Measurements from ENCODE around the gene NID2.

The NID2 gene, protein sequence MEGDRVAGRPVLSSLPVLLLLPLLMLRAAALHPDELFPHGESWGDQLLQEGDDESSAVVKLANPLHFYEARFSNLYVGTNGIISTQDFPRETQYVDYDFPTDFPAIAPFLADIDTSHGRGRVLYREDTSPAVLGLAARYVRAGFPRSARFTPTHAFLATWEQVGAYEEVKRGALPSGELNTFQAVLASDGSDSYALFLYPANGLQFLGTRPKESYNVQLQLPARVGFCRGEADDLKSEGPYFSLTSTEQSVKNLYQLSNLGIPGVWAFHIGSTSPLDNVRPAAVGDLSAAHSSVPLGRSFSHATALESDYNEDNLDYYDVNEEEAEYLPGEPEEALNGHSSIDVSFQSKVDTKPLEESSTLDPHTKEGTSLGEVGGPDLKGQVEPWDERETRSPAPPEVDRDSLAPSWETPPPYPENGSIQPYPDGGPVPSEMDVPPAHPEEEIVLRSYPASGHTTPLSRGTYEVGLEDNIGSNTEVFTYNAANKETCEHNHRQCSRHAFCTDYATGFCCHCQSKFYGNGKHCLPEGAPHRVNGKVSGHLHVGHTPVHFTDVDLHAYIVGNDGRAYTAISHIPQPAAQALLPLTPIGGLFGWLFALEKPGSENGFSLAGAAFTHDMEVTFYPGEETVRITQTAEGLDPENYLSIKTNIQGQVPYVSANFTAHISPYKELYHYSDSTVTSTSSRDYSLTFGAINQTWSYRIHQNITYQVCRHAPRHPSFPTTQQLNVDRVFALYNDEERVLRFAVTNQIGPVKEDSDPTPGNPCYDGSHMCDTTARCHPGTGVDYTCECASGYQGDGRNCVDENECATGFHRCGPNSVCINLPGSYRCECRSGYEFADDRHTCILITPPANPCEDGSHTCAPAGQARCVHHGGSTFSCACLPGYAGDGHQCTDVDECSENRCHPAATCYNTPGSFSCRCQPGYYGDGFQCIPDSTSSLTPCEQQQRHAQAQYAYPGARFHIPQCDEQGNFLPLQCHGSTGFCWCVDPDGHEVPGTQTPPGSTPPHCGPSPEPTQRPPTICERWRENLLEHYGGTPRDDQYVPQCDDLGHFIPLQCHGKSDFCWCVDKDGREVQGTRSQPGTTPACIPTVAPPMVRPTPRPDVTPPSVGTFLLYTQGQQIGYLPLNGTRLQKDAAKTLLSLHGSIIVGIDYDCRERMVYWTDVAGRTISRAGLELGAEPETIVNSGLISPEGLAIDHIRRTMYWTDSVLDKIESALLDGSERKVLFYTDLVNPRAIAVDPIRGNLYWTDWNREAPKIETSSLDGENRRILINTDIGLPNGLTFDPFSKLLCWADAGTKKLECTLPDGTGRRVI (N-terminal part only)
- total RNA-seq: 0 to 2.4 (median 0.04) reads per million in 17 experiments

DNA sequence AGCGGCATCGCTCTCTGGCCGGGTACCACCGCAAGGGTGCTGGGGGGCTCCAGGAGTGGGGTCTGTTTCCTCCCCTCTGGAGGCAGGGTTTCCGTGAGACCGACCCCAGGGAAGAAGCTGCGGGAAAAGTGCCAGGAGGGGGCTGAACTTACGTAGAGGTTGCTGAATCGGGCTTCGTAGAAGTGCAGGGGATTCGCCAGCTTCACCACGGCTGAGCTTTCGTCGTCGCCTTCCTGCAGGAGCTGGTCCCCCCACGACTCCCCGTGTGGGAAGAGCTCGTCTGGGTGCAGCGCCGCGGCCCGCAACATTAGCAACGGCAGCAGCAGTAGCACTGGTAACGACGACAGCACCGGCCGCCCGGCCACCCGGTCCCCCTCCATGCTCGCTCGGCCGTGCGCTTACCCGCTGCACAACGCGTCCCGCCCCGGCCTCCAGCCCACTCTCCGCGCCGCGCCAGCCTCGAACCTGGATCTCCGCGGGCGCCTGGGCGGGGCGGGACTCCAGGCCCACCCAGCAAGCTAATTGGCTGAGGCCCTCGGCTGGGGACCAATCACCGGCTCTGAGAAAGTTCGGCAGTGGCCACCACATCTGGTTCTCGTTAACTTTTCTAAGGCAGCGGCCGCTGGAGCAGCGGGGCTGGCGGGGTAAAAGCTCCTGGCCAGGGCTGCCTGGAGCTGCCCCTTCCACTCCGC is at the start of gene NID2:
Gene NID2, minus strand, starts transcription at position 445 of the 692 bp plus-strand sequence. Its CDS starts 65 bp downstream, at position 380.
- peak; percentile 6 to 46 (median 20) for DNase-seq

DNA sequence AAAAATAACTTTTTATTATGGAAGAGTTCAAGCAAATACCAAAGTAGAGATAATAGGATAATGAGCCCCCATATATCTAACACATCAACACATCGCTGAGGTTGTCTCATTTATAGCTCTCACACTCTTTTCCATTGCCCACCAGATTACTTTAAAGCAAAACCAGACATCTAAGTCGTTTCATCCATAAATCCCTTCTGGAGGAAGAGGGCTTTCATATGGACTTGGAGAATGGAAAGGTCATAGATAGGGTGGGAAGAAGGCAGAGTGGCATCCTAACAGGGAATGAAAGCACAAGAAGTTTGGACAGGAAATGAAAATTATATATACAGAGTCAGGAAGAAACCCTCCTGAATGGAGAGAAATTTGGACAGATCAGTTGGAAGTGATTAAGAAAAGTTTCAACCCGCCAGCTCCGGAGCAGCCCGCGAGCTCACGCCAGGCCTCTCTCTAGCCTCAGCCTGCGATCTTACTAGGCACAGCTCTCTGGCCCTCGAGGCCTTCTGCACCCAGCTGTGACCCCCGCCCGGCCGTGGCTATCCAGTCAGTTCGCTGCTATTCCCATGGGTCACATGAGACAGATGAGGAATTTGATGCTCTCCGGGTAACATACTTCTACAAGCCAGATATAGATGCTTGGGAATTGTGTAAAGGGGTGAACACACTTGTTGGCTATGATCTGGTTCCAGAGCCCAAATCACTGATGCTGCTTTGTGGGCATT is 48.4 kb upstream of the NID2 start:
- DNase-seq: no peak

DNA sequence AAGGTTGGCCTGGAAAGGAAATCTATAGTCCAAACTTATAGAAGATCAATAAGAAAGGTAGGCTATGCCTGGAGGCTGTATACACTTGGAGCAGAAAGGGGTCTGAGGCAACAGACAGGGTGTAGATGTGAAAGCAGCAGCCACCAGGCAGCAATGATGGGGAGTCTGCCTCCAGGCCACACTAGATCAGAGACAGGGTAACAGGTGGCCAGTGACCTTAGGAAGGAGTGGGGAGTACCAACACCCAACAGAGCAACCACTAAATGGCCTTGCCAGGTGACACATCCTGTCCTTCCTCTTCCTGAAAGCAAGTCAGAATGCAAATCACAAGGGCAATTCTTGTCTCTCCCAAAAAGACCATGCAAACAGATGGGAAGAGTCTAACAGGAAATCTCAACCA is 46.4 kb upstream of the NID2 start:
- DNase-seq: no peak

DNA sequence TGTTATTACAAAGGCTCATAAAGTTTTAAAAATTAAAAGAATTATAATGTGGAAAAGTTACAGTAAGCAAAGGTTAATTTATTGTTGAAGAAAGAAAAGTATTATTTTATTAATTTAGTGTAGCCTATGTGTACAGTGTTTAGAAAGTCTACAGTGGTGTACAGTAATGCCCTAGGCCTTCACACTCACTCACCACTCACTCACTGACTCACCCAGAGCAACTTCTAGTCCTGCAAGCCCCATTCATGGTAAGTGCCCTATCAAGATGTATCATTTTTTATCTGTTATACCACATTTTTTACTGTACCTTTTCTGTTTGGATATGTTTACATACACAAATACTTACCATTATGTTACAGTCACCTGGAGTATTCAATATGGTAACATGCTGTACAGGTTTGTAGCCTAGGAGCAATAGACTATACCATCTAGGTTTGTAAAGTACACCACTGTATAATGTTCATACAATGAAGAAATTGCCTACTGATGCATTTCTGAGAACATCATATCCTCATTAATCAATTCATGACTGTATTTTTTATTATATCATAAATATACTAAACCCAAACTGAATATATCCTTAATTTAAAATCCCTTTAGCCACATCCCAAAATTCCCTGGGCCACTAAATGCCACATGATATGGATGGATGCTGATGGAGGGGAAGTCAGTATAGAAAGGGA is 43.6 kb upstream of the NID2 start:
- DNase-seq: no peak

DNA sequence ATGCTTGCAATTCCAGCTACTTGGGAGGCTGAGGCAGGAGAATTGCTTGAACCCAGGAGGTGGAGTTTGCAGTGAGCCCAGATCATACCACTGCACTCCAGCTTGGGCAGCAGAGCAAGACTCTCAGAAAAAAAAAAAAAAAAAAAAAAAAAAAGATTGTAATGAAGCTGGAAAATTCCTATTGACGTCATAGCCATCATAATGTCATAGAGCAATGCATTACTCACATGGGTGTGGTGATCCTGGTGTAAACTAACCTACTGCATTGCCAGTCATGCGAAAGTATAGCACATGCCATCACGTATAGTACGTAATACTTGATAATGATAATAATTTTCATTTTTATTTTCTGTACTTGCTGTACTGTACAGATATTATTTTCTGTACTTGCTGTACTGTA is 42.7 kb upstream of the NID2 start:
- DNase-seq: no peak

DNA sequence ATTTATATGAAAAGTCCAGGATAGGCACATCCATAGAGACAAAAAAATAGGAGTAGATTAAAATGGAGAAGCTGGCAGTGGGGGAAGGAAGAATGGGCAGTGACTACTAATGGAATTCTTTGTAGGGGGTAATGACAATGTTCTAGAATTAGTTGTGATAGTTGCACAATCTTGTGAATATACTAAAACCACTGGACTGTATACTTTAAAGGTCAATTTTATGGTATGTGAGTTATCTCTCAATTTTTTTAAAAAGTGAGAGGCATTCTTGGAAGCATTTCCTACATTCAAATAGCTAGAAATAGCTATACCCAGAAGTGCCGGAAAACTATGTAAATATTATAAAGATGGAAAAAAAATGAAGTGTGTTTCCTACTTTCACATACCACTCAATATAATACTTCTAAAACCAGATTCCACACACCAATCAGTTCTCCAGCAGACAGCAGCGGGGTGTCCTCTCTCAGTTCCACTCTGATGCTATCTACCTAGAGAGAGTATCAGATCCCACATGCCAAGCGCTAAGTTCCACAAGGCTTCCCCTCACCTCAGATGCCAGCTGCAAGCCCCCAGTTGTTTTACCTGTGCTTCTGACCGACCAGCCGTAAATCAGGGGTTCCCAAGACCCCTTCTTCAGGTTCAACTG is 41.7 kb upstream of the NID2 start:
- no peak for DNase-seq

DNA sequence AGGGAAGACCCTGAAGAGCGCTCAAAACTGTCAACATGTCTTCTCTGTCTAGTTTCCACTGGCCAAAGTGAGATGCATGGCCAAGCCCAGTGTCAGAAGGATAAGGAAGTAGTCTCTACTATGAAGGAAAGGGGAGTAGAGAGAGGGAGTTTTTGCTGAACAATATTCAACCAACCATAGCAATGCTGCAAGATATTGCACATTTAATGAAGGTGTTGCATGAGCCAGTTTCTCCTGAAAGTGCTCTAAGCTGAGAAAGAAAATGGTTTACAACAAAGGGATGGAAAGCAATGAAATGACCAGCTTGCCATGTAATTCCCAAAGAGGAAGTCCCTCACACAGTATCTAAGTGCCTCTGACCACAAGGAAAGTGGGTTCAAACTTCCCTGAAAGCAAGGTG is 40.0 kb upstream of the NID2 start:
- DNase-seq: no peak

DNA sequence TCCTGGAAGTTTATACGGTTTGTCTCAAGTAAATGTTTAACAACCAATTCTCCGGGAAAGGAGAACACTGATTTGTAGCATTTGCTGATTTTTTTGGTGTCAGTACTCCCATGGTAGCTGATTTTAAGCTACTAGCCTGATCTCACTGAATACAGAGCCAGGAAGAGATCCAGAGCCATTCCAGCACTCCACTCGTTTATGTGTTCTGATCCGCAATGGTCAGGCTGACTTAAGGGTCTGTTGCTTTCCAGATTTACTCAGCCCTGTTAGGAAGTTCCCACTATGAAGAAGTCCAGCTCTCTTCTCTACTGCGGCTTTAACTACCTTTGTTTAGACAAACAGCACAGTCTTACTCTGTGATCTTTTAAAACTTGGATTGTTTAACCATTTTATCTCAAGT is 38.0 kb upstream of the NID2 start:
- no peak for DNase-seq

DNA sequence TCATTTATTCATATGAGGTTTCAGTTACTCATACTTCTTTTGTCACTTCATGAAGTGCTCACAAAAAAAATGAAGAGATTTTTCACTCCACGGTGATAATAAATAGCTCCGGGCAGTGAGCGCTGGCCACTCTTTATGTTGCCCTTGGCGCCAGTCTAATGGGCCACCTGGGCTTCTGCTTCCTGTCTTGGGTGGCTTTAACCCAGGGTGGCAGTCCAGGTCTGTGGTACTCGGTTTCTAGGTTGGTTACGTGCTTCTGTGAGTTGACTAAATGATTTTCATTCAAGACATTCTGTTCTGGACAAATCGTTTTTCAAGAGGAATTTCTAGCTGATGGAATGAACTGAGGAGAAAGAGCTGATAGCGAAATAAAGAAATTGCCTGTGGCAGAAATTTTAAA is 34.6 kb upstream of the NID2 start:
- no peak for DNase-seq

DNA sequence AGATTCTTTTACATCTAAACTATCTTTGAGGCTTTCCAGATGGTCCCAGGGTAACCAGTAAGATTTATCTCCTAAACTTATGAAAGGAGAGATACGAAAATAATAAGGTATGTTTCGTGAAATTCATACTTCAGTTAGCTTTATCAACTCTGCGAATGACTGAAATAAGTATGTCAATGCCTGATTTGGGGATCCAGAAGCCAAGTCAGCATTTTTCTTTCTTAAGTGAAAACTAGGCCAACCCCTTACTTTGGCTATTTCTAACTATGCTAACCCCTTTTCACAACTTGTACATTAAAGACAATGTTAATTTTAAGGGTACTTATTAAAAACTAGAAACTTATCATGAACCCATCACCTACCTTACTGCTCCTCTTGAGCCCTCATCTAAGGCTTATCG is 26.9 kb upstream of the NID2 start:
- no peak for DNase-seq

DNA sequence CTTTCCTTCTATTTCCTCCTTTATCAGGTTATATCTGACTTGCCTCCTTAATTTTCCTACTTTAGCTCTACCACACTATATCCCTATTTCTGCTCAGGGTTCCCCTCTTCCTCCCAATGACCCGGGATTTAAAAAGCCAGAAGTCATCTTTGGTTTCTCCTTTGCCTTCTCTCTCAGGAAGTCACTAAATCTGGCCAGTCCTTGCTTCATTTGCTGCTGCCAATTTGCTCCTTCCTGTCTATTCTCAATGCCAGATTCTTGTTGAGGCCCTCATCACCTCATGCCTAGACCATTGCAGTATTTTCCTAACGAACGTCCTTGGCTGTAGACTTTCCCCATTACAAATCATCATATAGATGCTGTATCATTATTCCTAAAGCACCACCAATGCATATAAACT is 26.5 kb upstream of the NID2 start:
- DNase-seq: no peak

DNA sequence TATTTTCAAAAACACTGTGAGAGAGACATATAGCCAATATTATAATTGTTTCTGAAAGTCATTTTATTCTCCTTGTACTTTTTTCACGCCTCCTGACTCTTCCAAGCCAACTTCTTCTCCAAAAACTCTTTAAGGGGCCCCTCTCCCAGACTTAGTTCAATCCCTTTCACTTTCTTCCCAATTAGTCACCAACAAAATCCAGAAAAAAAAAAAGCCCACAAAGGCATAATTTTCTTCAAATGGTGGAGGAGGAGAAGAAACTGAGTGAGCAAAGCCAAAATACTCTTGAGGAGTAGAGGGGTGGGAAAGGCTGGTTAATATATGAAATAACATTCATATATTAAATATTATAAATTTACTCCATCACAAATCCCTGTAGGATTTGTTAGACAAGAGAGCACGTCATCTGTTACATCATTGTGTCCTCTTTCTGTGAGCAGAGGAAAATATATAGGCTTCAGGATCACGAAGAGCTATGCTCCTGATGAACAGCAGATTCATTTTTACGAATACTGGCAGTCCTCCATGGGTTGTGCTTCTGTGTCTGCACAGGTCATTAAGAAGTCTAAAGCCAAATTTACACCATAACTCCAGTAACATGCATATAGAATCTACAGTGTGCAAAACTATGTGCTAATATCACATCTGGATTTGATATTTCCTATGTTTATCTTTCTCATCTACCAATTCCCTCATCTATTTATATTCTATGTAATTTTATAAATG is 25.9 kb upstream of the NID2 start:
- DNase-seq: no peak

DNA sequence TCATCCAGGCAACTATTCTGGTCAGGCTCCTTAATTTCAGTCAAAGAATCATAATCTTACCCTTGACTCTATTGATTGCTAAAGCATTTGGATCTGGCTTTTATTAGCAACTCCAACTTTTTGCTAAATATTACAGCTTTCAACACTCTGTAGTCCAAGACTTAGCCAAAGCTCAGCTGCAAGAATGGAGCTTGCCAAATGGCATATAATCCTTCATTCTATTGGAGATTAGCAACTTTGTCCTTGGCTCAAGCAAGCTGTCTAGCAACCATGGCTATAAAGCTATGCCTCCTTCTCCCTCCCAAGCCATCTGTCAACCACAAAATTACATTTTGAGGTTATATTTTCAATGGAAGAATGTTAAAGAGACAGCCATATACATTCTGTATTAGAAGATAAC is 23.1 kb upstream of the NID2 start:
- no peak for DNase-seq

DNA sequence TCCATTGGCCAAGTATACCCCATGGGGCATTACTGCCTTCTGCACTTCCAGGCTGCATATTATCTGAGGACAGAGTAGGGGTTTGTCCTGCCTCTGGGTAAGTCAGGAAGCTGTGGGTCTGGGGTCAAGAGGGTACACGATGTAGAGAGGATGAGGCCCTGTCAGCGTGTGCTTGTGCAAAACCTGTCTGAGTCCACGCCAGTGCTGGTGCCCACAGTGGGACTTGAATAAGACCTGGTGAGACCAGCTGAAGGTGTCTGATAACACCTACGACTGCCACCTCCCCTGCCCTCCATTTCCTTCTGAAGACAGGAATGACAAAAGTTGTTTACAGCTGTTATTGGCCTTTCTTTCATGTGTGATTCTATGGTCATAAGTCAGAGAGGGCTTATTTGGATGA is 22.1 kb upstream of the NID2 start:
- no peak for DNase-seq

DNA sequence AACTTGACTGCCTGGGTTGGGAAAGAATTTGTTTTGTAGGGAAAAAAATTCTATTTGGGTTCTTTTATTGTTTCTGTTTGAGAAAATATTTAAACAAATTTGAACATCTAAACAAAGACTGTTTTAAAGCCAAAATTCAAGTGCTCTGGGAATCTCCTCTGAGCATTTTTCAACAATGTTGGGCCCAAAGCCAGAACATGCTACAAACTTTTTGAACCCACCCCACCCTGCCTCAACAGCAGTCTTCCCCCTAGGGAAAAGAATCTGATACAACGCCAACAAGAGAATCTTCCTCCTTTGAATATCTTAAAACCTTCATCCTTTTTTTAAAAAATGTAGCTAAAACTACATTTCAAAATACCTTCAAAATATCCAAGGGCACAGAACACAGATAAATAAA is 20.4 kb upstream of the NID2 start:
- DNase-seq: no peak

DNA sequence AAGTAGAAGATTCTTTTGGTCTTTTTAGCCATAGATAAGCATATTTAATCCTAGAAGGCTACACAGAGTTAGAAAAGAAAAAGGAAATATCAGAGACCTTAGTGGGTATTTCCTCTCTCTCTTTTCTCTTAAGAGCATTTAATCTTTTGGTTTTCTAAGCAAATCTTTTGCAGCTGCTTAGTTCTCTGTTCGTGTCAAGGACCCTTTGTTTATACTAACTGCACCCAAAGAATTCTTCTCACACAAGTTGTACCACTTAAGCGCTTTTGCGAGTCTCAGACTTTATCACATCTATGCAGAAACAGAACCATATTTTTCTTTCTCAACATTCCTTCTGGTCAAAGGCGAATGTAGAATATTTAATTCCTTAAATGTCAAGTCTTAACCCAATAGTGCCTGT is 17.9 kb upstream of the NID2 start:
- no peak for DNase-seq

DNA sequence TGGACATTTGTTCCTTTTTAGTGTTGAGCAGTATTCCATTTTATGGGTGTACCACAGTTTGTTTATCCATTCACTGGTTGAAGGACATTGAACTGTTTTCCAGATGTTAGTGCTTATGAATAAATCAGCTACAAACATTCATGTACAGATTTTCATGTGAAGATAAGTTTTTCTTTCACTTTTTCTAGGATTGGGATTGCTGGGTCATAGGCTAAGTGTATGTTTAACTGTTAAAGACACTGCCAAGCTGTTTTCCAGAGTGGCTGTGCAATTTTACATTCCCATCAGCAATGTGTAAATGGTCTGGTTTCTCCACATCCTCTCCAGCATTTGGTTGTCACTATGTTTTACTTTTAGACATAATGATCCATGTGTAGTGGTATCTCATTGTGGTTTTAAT is 14.0 kb upstream of the NID2 start:
- DNase-seq: no peak

DNA sequence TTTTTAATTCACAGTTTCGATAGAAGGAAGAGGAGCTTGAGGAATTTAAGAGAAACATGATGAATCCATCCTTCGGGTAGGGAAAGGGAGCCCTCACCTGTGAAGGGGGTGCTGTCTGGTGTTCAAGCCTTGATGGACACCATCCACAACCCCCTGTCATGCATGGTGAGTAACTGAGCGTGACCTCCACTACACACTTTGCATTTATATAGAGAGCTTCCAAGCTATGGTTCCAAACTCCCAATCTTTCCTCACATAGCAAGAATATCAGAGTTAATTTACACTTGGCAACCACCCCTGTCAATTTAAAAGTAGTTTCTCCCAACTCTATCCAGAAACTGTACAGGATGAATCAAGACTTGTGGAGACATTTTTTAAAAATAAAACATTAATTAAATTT is 13.1 kb upstream of the NID2 start:
- no peak for DNase-seq

Data from suppressor macrophage (primary cell).